GM21528 (cell line): Measurements from ENCODE around the gene ZNF440.
"Not testable (repeated sequence)": the region's sequence is repeated elsewhere in the genome, so short reads cannot be mapped to it uniquely, and the experiment has no call there.

Experiments
- ATAC-seq: cut with Tn5 transposase; IDR thresholded peaks from one replicate; pipeline ENCODE4 v1.9.1; 2021; ENCODE audit warnings: mild to moderate bottlenecking, moderate library complexity; ENCODE audit not compliant: unreplicated experiment, low FRiP score

ZNF440 gene

GRCh38 chr19:11821474-11822109 is 7.5 kb downstream of the ZNF440 start:
- ATAC-seq, result no peak

- ATAC-seq, result not testable (repeated sequence)
These were observed 15.1 kb downstream of the ZNF440 start for GRCh38 chr19:11828957-11829876.

- no peak for ATAC-seq
These were observed 18.3 kb downstream of the ZNF440 start for GRCh38 chr19:11832253-11832912.

- ATAC-seq, result no peak
These were observed 19.5 kb downstream of the ZNF440 start for GRCh38 chr19:11833541-11833940.

GRCh38 chr19:11835626-11836066 is 21.6 kb downstream of the ZNF440 start:
- not testable (repeated sequence) for ATAC-seq

- ATAC-seq, result no peak
These were observed 29.6 kb downstream of the ZNF440 start for GRCh38 chr19:11843722-11844121.

GRCh38 chr19:11847615-11848014 is 33.5 kb downstream of the ZNF440 start:
- not testable (repeated sequence) for ATAC-seq

- ATAC-seq, result no peak
These were observed 34.1 kb downstream of the ZNF440 start for GRCh38 chr19:11848200-11848593.

GRCh38 chr19:11848594-11849469 is 34.8 kb downstream of the ZNF440 start, which contains the start of gene ZNF439:
TSS of gene ZNF439 (plus strand) at chr19:11848726. CDS start at chr19:11848868, 142 bp downstream.
- peak; percentile 79 for ATAC-seq

- ATAC-seq, result not testable (repeated sequence)
These were observed 36.2 kb downstream of the ZNF440 start for GRCh38 chr19:11850289-11850688.

GRCh38 chr19:11853358-11853757 is 39.3 kb downstream of the ZNF440 start:
- no peak for ATAC-seq

GRCh38 chr19:11856596-11857250 is 42.6 kb downstream of the ZNF440 start:
- ATAC-seq, result no peak

GRCh38 chr19:11860721-11861120 is 46.6 kb downstream of the ZNF440 start:
- no peak for ATAC-seq

GRCh38 chr19:11861301-11861700 is 47.2 kb downstream of the ZNF440 start:
- no peak for ATAC-seq

- ATAC-seq, result not testable (repeated sequence)
These were observed 53.7 kb downstream of the ZNF440 start for GRCh38 chr19:11867766-11868165.

GRCh38 chr19:11868188-11868587 is 54.1 kb downstream of the ZNF440 start:
- ATAC-seq, result no peak

- ATAC-seq, result no peak
These were observed 58.6 kb downstream of the ZNF440 start for GRCh38 chr19:11872624-11873023.

- ATAC-seq, result no peak
These were observed 59.7 kb downstream of the ZNF440 start for GRCh38 chr19:11873762-11874161.

- ATAC-seq, result not testable (repeated sequence)
These were observed 65.7 kb downstream of the ZNF440 start for GRCh38 chr19:11879687-11880266.
